Measurements from ENCODE around the gene ACOX2.
A peak's percentile ranks its signal among the peaks of the same experiment; 100 is the strongest.

DNA sequence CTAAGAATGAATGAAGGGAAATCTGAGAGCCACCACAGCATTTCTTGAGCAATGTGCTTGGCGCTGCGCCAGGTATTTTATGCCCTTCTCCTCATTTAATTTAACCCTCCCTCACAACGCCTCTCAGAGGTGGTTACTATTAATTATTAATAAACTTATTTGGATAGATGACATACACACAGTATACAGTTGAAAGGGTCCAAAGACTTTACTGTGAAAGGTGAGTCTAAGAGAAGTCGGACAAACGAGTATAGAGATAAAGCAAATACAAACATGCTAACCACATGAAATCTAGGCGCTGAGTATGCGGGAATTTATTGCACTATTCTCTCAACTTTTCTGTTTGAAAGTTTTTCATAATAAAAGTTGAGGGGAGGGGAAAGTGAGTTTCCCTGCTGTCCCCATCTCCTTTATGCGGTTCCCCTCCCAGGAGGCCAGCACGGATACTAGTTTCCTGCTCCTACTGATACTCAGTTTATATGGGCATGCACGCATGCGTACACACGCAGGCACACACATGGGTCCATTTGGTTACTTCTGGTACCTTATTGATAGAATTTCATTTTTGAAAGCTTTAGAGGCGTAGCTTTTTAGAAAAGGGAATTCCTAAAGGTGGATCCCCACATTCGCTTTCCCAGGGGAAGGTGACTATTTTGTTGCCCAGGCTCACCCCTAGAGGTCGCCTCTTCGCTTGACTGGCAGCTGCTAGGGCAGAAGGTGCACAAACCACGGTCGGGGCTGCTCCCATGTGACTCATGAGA is 73.6 kb downstream of the ACOX2 start:
- TF ChIP-seq, protein P1, sequence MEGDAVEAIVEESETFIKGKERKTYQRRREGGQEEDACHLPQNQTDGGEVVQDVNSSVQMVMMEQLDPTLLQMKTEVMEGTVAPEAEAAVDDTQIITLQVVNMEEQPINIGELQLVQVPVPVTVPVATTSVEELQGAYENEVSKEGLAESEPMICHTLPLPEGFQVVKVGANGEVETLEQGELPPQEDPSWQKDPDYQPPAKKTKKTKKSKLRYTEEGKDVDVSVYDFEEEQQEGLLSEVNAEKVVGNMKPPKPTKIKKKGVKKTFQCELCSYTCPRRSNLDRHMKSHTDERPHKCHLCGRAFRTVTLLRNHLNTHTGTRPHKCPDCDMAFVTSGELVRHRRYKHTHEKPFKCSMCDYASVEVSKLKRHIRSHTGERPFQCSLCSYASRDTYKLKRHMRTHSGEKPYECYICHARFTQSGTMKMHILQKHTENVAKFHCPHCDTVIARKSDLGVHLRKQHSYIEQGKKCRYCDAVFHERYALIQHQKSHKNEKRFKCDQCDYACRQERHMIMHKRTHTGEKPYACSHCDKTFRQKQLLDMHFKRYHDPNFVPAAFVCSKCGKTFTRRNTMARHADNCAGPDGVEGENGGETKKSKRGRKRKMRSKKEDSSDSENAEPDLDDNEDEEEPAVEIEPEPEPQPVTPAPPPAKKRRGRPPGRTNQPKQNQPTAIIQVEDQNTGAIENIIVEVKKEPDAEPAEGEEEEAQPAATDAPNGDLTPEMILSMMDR (IDR thresholded peaks at IDR 0.05; ENCODE audit: low read depth, low read length, poor library complexity, severe bottlenecking), result peak; percentile 98
- no peak for TF ChIP-seq EZH2phosphoT487 (IDR thresholded peaks at IDR 0.05; ENCODE audit: borderline replicate concordance, low read length)

Data from DOHH2 (cell line).